Ovary (tissue), 3 donors: Measurements from ENCODE around the gene PID1.

Experiments used
- EP300 ChIP-seq: sonication (generic); formaldehyde crosslinking; IDR thresholded peaks from one replicate; pipeline ENCODE4 v1.6.1; 2017; ENCODE audit warnings: antibody characterized with exemption
- TF ChIP-seq, protein P1 (sequence below), 3 donors: fragments of 450-650 bp in 2 of 3; fragments of 200-600 bp in 1 of 3; IDR thresholded peaks; one replicate each; pipeline versions ENCODE4 v1.5.1 to v1.8.0; 2016 to 2022; ENCODE audit warnings: antibody characterized with exemption in 3 of 3, mild to moderate bottlenecking in 1 of 3
- donor health status: DM: no; HTN: no; CAD: no.

DNA sequence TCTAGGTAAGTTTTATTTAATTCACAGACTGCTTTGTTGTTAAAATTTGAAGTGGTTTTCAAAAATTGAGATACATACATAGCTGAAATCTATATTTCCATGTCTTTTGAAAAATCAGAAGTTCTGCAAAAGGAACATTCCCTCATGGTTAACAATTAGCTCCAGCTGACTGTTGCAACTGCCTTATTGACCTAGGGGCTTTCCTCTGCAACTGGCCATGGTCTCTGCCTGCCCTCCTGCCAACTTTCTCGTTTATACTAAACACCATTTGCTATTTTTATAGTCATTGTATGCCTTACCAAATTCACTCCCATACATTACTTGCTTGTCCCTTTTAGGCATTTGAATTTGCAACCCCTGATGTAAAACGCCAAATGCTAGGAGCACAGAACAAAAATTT lies 107.2 kb downstream of the PID1 start:
- TF ChIP-seq, protein P1, sequence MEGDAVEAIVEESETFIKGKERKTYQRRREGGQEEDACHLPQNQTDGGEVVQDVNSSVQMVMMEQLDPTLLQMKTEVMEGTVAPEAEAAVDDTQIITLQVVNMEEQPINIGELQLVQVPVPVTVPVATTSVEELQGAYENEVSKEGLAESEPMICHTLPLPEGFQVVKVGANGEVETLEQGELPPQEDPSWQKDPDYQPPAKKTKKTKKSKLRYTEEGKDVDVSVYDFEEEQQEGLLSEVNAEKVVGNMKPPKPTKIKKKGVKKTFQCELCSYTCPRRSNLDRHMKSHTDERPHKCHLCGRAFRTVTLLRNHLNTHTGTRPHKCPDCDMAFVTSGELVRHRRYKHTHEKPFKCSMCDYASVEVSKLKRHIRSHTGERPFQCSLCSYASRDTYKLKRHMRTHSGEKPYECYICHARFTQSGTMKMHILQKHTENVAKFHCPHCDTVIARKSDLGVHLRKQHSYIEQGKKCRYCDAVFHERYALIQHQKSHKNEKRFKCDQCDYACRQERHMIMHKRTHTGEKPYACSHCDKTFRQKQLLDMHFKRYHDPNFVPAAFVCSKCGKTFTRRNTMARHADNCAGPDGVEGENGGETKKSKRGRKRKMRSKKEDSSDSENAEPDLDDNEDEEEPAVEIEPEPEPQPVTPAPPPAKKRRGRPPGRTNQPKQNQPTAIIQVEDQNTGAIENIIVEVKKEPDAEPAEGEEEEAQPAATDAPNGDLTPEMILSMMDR (IDR thresholded peaks at IDR 0.05): no peak
- no peak for TF ChIP-seq EP300
